ENCODE data around the gene PLA2G7.
"Not testable (repeated sequence)": the region's sequence is repeated elsewhere in the genome, so short reads cannot be mapped to it uniquely, and the experiment has no call there.

PLA2G7 gene

DNA sequence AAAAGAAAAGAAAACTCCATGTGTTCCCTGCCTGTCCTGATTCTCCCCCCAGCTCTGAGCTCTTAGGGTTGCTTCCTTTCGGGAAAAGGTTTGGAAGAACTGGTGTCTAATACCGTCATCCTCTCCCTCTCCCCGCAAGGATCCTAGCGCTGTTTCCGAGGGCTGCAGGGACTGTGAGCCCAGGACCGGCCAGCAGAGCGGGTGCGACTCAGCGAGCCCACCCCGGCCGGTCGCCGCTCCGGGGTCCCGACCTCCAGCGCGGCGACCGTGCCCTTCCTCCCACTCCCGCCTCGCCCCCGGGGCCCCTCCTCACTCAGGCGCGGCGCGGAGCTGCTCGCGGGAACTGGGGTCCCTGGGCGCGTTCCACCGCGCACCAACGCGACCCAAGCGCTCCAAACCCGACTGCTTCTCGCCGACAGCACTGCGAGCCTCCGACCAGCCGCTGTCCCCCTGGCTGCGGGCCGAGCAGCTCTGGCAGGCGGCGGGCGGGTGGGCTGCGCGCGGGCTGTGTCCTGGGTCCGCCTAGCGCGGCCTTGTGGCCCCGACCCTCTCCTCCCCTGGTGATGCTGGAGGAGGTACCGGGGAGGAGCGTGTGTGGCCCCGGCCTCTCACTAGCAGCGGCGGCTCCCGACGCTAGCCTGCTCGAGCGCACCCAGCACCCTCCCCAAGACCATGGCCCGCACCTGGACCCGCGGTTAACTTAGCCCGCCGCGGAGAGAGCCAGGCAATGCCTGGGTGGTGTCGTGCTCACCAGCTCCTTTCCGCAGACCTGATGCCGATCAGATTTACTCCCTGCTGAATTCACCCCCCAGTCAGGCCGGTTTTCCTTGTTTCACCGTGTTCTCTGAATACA is at the start of gene PLA2G7:
TSS of gene PLA2G7 (minus strand) at position 509 of the 853 bp plus-strand sequence. CDS start 12,484 bp downstream, outside the sequence.
- DNase-seq, result no peak

DNA sequence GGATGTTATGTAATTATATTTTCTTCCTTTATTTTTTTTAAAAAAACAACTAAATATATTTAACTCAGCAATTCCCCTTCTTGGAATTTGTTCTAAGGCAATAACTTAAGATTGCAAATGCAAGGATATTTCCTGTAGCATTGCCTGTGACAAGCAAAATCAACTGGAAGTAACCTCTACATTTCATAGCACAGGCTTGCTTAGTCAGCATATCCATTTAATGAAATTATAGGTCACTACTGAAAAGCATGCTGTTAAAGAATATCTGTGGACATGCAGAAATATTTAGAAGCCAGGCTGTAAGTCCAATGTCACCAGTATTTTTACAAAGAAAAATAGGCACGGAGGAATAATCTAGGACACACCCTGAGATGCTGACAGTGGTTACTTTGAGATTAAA is 49.4 kb upstream of the PLA2G7 start:
- no peak for DNase-seq

DNA sequence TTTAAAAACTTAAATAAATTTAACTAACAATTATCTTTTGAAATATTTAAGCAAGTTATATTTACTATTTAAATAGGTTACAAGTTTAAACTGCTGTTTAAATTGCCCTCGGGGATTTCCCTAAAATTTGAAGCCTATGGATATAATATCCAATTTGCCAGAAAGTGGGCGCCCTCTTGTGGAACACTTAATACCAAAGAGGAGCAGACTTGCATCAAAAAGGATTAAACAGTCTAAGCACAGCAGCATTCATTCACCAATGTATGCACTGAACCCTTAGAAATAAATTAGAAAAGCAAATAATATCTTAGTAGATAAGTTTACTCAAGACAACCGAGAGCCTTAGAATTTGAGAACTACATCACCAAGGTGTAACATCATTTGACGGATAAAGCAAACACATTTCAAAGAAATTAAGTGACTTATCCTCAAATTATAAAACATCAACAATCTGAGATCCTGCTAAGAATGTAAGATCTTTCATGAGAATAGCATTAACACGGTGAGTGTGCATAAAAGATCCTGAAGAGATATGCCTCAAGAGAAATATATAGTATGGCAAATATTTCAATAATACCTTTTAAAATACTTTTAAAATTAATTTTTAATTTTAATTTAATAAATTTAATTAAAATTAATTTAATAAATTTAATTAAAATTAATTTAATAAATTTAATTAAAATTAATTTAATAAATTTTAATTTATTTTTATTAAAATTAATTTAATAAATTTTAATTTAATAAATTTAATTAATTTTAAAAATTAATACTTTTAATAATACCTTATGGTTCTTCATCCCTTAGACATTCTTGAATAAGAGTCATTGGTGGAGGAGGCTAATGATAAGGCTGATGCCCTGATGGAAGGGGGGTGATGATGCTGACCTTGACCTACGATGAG is 46.6 kb upstream of the PLA2G7 start:
- DNase-seq, result peak; percentile 27

DNA sequence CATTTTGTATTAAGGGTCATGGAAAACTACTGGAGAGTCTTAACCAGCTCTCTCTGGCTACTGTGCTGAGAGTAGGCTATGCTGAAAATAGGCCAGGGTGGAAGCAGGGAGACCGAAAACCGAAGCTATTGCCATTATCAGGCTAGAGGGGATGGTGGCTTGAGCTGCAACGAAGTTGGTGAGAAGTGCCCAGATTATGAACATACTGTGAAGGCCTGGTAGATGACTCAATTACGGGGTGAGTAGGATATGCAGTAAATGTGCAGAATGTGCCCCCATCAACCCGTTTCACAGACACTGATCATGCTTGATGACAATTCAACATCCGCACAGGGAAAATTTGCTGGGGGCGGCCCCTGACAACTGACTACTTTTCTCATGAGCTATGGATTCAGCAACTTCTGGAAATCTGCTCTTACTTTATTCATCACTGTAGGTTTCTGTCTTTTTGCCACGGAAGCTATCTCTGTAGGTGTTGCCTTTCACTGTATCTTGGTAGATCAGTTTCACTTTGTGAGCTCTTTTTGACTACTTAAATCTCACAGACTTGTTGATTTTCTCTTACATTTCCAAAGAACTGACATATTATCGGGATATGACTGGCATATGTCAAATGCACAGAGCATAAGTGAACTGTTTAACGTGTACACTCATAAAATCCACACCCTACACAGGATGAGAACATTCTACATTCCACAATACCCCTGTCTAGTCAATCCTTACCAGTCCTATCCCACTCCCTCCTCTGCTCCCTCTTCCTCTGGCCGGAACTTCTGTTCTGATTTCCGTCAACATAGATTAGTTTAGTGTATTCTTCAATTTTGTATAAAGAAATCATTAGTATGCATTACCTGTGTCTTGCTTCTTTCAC is 42.5 kb upstream of the PLA2G7 start:
- no peak for DNase-seq

DNA sequence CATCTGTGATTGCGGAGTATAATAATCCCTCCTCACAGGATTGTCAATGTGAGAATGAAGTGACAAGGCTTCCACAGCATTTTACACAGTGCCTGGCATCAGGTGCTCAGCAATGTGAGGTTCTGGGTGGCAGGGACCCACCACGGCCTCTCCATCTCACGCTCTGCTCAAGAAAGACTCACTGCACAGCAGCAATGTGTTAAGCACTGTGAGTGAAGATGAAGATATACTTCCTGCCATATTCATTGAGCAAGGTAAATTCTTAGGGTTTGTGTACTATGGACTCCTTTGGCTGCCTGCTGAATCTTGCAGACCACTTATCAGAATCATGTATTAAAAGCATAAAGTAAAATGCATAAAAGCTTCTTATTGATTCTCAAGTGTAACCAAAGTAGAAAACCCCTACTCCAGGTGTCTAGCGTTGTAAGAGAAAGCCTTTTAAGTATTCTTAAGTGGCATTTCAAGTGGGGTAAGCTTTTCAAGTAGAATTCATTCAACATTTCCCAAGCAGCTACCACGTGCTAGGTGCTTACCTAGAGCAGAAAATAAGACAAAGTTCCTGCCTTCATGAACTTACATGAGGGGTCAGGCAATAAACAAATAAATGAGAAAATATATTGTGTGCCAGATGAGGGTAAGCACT is 41.0 kb upstream of the PLA2G7 start:
- DNase-seq, result no peak

DNA sequence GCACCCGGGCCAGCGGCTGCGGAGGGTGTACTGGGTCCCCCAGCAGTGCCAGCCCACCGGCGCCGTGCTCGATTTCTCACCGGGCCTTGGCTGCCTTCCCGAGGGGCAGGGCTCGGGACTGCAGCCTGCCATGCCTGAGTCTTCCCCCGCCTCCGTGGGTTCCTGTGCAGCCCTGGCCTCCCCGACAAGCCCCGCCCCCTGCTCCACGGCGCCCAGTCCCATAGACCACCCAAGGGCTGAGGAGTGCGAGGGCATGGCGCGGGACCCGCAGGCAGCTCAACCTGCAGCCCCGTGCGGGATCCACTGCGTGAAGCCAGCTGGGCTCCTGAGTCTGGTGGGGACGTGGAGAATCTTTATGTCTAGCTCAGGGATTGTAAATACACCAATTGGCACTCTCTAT is 39.6 kb upstream of the PLA2G7 start:
- DNase-seq, result not testable (repeated sequence)

DNA sequence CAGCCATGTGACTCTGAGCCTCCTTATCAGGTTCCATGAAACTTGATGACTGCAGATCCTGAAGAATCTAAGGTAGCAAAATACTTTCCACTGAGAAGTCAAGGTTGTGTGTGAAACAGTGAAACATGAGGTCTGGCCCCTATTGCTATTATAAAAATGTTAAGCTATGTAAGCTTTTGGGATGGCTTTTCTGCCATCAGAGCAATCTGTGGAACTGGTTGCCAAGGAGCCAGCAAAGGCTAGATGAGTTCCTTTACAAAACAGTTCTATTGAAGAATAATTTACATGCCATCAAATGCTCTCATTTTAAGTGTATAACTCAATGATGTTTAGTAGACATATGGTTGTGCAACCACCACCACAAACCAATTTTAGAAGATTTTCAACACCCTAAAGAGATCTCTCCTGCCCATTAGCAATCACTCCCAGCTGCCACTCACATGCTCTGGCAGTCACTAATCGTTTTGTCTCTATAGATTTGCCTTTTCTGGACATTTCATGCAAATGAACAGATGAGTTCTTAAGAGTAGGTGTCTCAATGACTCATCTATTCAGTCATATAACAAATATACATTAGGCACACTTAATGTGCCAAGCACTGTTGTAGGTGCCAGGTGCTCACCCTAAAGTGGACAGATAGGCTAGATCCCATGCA is 38.2 kb upstream of the PLA2G7 start:
- no peak for DNase-seq

DNA sequence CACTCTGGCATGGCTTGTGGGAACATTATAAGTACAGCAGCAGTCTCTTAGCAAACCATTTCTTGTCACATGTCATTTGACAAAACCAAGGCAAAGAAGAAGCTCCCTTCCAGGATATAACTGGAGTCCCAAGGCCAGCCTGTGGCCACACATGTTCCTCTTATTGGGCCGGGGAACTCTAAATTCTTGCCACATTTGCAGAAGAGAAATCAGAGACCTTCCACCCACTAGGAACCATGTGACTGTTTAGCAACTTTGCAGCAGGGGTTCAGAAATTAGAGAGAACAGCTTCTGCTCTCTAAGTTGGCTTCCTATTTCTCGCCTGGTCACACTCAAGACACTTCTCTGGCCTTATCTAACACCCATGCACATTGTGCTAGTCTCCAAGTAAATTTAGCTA is 37.6 kb upstream of the PLA2G7 start:
- no peak for DNase-seq

DNA sequence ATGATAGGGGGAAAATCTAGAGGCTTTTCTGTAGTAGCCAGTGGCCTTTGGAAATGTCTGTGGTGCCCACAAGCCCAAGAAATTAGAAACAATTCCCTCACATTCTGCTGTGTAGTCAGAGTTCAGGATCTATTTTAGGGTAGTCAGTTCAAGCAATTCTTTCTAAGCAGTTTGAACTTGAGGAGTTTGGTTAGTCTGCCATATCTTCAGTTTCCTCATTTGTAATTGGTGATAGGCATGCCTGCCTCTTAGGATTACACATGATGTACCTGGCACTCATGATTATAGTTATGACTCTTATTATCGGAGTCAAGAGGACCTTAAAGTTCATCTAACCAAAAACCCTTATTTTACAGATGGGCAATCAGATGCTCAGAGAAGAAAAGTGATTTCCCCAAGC is 36.8 kb upstream of the PLA2G7 start:
- no peak for DNase-seq

DNA sequence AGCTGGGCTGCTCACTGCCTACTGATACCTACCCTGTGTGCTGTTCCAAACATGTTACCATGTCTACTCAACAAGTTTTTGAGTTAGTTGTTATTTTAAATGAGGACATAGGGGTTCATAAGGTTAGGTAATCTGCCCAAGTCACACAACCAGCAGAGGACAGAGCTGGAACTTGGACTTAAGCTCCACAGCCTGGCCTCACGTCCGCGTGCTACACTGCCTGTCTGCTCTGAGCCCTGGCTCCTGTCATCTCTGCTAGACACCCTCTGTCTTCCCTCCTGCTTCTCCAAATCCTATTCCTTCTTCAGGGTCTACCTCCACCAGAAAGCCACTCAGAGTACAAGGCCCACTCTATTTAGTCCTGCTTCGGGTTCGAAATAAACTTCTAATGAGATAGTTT is 29.8 kb upstream of the PLA2G7 start:
- DNase-seq, result no peak

DNA sequence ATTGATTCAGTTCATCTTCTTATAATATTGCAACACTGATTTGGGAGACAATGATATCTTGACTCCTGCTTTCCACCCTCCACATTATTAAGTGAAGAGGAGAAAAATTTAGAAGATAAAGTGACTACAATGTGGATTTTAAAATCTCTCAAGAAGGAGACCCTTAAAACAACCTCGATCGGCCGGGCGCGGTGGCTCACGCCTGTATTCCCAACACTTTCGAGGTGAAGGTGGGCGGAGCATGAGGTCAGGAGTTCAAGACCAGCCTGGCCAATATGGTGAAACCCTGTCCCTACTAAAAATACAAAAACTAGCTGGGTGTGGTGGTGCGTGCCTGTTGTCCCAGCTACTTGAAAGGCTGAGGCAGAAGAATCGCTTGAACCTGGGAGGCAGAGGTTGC is 29.1 kb upstream of the PLA2G7 start:
- DNase-seq, result not testable (repeated sequence)

DNA sequence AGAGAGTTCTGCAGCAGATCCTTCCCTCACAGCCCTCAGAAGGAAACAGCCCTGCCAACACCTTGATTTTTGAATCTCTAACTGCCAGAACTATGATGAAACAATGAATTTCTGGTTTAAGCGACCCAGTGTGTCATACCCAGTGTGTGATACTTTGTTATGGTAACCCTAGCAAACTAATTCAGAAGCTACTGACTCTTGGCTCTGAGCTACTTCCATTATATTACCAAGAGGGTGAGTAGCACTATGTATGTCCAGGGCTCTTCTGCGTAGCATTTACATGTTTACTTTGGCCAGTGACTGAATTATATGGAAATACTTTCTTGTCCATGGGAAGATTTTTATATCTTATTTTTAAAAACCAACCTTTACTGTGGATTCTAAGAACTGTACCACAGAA is 28.3 kb upstream of the PLA2G7 start:
- no peak for DNase-seq

DNA sequence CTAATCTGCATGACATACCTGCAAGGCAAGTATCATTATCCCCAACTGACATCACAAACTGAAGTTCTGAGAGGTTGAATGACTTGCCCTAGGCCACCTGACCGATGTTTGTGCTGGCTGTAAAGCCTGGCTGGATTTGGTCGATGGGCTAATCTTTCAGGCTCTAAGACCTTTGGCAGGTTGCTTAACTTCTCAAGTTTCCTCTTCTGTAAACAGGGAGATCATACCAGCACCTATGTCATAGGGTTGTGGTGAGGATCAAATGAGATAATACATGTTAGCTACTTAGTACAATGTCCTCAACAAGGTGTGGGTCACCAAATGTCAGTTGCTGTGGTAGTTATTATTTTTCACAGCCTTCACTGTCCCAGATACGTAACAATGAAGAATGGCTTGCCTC is 25.8 kb upstream of the PLA2G7 start:
- no peak for DNase-seq

DNA sequence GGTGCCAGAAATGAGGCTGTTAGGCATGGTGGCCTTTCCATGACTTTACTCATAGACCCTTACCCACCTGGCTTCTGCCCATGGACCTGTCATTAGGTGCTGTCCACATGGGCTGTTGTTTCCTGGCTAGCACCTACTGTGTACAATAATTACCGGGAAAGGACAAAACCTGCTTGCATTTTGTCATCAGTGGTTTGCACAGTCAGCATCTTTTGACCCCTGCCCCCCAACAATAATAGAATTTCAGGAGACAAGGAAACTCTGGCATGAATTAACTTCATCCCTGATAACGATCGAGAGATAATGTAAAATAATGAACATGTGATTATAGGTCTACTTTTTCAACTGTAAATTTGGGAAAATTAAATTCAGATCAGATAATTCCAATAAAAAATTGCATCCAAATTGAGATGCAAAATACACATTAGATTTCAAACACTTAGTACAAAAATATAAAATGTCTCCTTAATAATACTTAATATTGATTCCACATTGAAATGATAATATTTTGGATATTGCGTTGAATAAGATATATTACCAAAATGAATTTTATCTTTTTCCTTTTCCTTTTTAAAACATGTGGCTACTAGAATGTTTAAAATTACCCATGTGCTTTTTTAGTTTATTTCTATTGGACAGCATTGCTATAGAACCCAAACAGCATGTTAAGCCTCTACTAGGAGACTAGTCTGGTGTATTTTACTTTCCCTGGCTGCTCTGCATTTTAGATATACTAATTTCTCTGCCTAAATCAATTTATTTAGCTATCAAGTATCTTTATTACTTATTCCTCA is 24.0 kb upstream of the PLA2G7 start:
- DNase-seq, result no peak

DNA sequence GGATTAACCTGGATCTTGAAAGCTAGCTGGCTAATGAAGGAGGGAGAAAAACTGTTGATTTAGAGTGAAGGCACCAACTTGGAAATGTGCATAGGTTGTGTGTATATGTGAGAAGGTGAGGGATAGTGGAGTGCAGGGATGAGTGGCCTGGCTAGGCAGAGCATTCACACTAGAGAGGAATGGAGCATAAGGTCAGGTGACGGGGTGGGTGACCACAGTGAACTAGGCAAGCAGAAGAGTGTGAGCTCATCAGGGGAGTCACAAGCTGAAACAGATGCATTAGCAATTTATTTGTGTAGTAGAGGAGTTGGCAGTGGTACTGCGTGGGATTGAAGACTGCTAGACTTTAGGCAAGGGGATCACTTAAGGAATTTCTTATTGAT is 22.0 kb upstream of the PLA2G7 start:
- DNase-seq, result no peak

DNA sequence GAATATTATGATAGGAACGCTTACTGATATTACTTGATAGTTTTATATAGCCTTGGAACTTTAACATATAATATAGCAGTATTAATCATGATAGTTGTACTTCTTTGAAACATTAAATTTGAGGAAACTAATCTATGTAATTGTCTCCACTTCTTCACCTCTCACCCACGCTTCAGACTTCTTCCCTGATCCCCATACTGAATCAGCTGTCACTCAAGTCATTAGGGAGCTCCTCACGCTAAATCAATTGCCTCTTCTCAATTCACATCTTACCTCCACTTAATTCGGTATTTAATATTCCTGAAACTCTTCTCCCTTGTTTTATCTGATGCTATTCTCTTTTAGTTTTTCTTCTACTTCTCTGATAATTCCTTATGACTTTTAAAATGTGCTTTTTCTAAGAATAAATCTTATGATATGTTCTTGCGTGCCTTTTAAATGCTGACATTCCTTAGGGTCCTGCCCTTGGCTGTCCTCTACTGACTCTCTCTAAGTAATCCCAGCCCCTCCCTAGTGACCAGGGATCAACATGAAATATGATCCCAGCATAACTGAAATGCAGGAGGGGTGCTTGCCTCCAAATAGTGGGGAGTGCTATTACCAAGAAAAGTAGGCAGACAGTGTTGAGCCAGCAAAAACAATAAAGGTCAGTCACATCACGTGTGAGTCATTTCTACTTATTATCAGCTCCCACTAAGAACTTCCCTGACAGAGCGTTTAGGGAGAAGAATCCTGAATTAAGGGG is 21.5 kb upstream of the PLA2G7 start:
- no peak for DNase-seq

DNA sequence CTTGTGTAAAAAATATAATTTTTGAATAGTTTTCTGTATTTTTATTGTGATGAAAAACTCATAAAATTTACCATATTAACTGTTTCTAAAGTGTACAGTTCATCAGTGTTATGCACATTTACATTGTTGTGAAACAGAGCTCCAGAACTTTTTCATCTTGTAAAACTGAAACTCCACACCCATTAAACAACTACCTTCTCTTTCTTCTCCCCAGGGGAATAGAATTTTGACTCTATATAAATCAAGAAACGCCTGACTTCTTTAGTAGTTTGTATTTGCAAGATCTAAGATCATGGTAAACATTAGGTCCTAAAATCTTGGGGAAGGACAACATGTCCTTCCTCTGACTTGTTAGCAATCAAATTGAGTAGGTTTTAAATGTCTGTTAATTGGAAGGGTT is 20.7 kb upstream of the PLA2G7 start:
- DNase-seq, result no peak

DNA sequence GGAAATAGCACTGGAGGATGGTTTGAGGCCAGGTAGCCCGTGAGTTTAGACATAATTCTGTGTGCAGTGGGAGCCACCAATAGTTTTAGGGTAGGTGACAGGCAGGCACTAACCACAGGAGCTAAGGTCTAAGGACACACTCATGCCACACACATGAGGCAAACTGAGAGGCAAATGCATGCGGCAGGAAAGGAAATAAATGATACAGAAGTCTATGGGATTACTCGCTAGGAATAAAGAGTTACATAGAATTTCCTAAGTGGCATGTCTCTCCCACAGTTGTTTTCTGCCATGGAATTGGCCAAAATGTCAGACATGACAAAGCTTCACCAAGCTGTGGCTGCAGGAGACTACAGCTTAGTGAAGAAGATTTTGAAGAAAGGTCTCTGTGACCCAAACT is 16.5 kb upstream of the PLA2G7 start:
- no peak for DNase-seq

DNA sequence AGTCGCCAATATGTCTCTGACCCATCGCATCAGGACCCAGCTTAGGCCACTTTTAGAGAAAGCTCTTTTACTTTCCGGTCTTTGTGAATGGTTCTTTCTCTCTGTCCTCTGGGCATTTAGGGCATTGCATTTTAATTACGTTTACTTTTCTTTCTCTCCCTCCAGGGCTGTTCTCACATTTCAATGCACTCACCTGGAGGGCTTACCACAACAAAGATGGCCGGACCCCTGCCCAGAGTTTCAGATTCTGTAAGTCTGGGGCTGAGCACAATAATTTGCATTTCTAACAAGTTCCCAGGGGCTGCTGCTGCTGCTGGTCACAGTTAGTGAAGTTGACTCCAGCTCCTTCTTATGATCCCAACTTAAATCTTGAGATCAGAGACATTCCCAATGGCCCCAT is 14.6 kb upstream of the PLA2G7 start:
- no peak for DNase-seq

DNA sequence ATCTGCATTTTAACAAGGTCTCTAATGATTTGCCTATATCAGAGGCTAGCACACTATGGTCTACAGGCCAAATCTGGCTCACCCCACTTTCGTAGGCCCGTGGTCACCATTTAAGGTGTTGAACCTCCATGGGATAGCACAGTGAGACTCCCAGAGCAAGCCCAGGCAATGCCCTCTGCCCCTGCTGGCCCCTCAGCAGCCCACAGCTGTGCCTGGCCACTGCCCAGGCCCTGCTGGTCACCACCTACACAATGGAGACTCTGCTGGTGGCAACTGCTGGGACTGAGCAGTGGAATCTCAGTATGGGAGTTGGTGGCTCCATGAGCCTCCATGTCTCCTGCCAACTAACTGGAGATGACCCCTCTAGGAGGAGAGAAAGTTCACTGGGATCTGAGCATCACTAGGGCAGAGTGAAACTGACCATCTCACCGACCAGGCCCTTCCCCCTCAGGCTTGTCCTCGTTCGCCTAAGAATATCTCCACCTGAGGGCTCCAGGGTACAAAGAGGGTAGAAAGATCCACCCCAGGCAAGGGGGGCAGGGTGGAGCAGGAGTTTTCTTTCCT is 13.8 kb upstream of the PLA2G7 start:
- DNase-seq, result no peak

All from stimulated activated CD4-positive, alpha-beta T cell treated with anti-CD3 and anti-CD28 coated beads, Interleukin-4, amount 100 ng/mL, for 24 hours (primary cell).